ENCODE results near the gene PWP2. TPM values are rescaled to one million over a fixed set of nuclear protein-coding genes. Genes with fewer than 3 reads are reported as not detected.
"Not testable (repeated sequence)": the region's sequence is repeated elsewhere in the genome, so short reads cannot be mapped to it uniquely, and the experiment has no call there.

PWP2 gene
- total RNA-seq, 3 donors from 2014 or later (not counting 1 experiment from before 2014, with no cell fraction given), result 28.5 to 32.7 (median 32.7) TPM

- H3K27ac Mint-ChIP-seq; DNase-seq; H3K9me3 ChIP-seq (ENCODE audit: control insufficient read depth, insufficient read depth, low read length); intact Hi-C loops (cut with micrococcal nuclease); H3K4me3 Mint-ChIP-seq; H3K27me3 Mint-ChIP-seq (ENCODE audit: low read depth in 2 of 2); H3K27ac ChIP-seq (ENCODE audit: low read length); H3K9me3 Mint-ChIP-seq; H3K4me1 Mint-ChIP-seq; ATAC-seq; H3K4me1 ChIP-seq (ENCODE audit: control insufficient read depth, insufficient read depth, low read length); H3K4me3 ChIP-seq (ENCODE audit: low read length); H3K27me3 ChIP-seq (ENCODE audit: control insufficient read depth, insufficient read depth, low read length); H3K36me3 Mint-ChIP-seq; H3K36me3 ChIP-seq (ENCODE audit: control insufficient read depth, insufficient read depth, low read length): not testable (repeated sequence)
- no CpG with 5 or more reads among the region's 15 CpGs for WGBS (ENCODE audit: insufficient coverage)
Observed at GRCh38 chr21:44160298-44160672, 53.1 kb downstream of the PWP2 start.

GRCh38 chr21:44160821-44161220 lies 53.6 kb downstream of the PWP2 start:
- H3K4me3 ChIP-seq (ENCODE audit: low read length); ATAC-seq; H3K27me3 Mint-ChIP-seq (ENCODE audit: low read depth in 2 of 2); H3K27ac Mint-ChIP-seq; H3K36me3 Mint-ChIP-seq; H3K4me3 Mint-ChIP-seq; H3K36me3 ChIP-seq (ENCODE audit: control insufficient read depth, insufficient read depth, low read length); H3K27ac ChIP-seq (ENCODE audit: low read length); H3K27me3 ChIP-seq (ENCODE audit: control insufficient read depth, insufficient read depth, low read length); H3K4me1 ChIP-seq (ENCODE audit: control insufficient read depth, insufficient read depth, low read length); H3K4me1 Mint-ChIP-seq; H3K9me3 Mint-ChIP-seq; H3K9me3 ChIP-seq (ENCODE audit: control insufficient read depth, insufficient read depth, low read length); DNase-seq; intact Hi-C loops (cut with micrococcal nuclease): not testable (repeated sequence)
- no CpG with 5 or more reads among the region's 20 CpGs for WGBS (ENCODE audit: insufficient coverage)

- H3K27me3 Mint-ChIP-seq (ENCODE audit: low read depth in 2 of 2); DNase-seq; H3K4me3 ChIP-seq (ENCODE audit: low read length); H3K27ac ChIP-seq (ENCODE audit: low read length); ATAC-seq; H3K4me3 Mint-ChIP-seq; H3K4me1 ChIP-seq (ENCODE audit: control insufficient read depth, insufficient read depth, low read length); H3K27me3 ChIP-seq (ENCODE audit: control insufficient read depth, insufficient read depth, low read length); H3K9me3 ChIP-seq (ENCODE audit: control insufficient read depth, insufficient read depth, low read length); intact Hi-C loops (cut with micrococcal nuclease); H3K36me3 ChIP-seq (ENCODE audit: control insufficient read depth, insufficient read depth, low read length); H3K27ac Mint-ChIP-seq; H3K9me3 Mint-ChIP-seq; H3K4me1 Mint-ChIP-seq; H3K36me3 Mint-ChIP-seq: not testable (repeated sequence)
- 80% methylated on average over 6 of the region's 13 CpGs for WGBS (ENCODE audit: insufficient coverage)
Observed at GRCh38 chr21:44163167-44163653, 56.0 kb downstream of the PWP2 start.

GRCh38 chr21:44165933-44166332 lies 58.7 kb downstream of the PWP2 start:
- DNase-seq; H3K27me3 ChIP-seq (ENCODE audit: control insufficient read depth, insufficient read depth, low read length); H3K4me1 Mint-ChIP-seq; ATAC-seq; H3K36me3 ChIP-seq (ENCODE audit: control insufficient read depth, insufficient read depth, low read length); H3K4me1 ChIP-seq (ENCODE audit: control insufficient read depth, insufficient read depth, low read length); H3K9me3 ChIP-seq (ENCODE audit: control insufficient read depth, insufficient read depth, low read length); intact Hi-C loops (cut with micrococcal nuclease); H3K27me3 Mint-ChIP-seq (ENCODE audit: low read depth in 2 of 2); H3K27ac ChIP-seq (ENCODE audit: low read length); H3K36me3 Mint-ChIP-seq; H3K4me3 Mint-ChIP-seq; H3K27ac Mint-ChIP-seq; H3K9me3 Mint-ChIP-seq; H3K4me3 ChIP-seq (ENCODE audit: low read length): not testable (repeated sequence)
- WGBS (ENCODE audit: insufficient coverage), result no CpG with 5 or more reads among the region's 15 CpGs

GRCh38 chr21:44167527-44167926 lies 60.3 kb downstream of the PWP2 start:
- H3K27me3 Mint-ChIP-seq (ENCODE audit: low read depth in 2 of 2); H3K4me3 ChIP-seq (ENCODE audit: low read length); ATAC-seq; H3K4me1 ChIP-seq (ENCODE audit: control insufficient read depth, insufficient read depth, low read length); H3K9me3 ChIP-seq (ENCODE audit: control insufficient read depth, insufficient read depth, low read length); DNase-seq; H3K27ac Mint-ChIP-seq; intact Hi-C loops (cut with micrococcal nuclease); H3K36me3 ChIP-seq (ENCODE audit: control insufficient read depth, insufficient read depth, low read length); H3K9me3 Mint-ChIP-seq; H3K27ac ChIP-seq (ENCODE audit: low read length); H3K27me3 ChIP-seq (ENCODE audit: control insufficient read depth, insufficient read depth, low read length); H3K36me3 Mint-ChIP-seq; H3K4me1 Mint-ChIP-seq; H3K4me3 Mint-ChIP-seq: not testable (repeated sequence)
- no CpG with 5 or more reads among the region's 11 CpGs for WGBS (ENCODE audit: insufficient coverage)

- H3K4me1 Mint-ChIP-seq; H3K4me1 ChIP-seq (ENCODE audit: control insufficient read depth, insufficient read depth, low read length); H3K27me3 ChIP-seq (ENCODE audit: control insufficient read depth, insufficient read depth, low read length); H3K36me3 ChIP-seq (ENCODE audit: control insufficient read depth, insufficient read depth, low read length); H3K4me3 Mint-ChIP-seq; H3K27ac ChIP-seq (ENCODE audit: low read length); H3K9me3 Mint-ChIP-seq; H3K9me3 ChIP-seq (ENCODE audit: control insufficient read depth, insufficient read depth, low read length); H3K27ac Mint-ChIP-seq; H3K27me3 Mint-ChIP-seq (ENCODE audit: low read depth in 2 of 2); DNase-seq; ATAC-seq; H3K36me3 Mint-ChIP-seq; intact Hi-C loops (cut with micrococcal nuclease); H3K4me3 ChIP-seq (ENCODE audit: low read length): not testable (repeated sequence)
- WGBS (ENCODE audit: insufficient coverage), result no CpG with 5 or more reads among the region's 10 CpGs
Observed at GRCh38 chr21:44170326-44170725, 63.1 kb downstream of the PWP2 start.

- H3K36me3 Mint-ChIP-seq; H3K4me1 Mint-ChIP-seq; H3K4me3 ChIP-seq (ENCODE audit: low read length); ATAC-seq; H3K9me3 Mint-ChIP-seq; H3K4me3 Mint-ChIP-seq; H3K9me3 ChIP-seq (ENCODE audit: control insufficient read depth, insufficient read depth, low read length); intact Hi-C loops (cut with micrococcal nuclease); H3K27ac ChIP-seq (ENCODE audit: low read length); H3K27me3 Mint-ChIP-seq (ENCODE audit: low read depth in 2 of 2); H3K27me3 ChIP-seq (ENCODE audit: control insufficient read depth, insufficient read depth, low read length); H3K36me3 ChIP-seq (ENCODE audit: control insufficient read depth, insufficient read depth, low read length); H3K27ac Mint-ChIP-seq; DNase-seq; H3K4me1 ChIP-seq (ENCODE audit: control insufficient read depth, insufficient read depth, low read length): not testable (repeated sequence)
- WGBS (ENCODE audit: insufficient coverage), result no CpG with 5 or more reads among the region's 10 CpGs
Observed at GRCh38 chr21:44170863-44171262, 63.7 kb downstream of the PWP2 start.

- H3K4me3 Mint-ChIP-seq; intact Hi-C loops (cut with micrococcal nuclease); H3K27me3 Mint-ChIP-seq (ENCODE audit: low read depth in 2 of 2); H3K27ac Mint-ChIP-seq; H3K27ac ChIP-seq (ENCODE audit: low read length); H3K4me1 Mint-ChIP-seq; ATAC-seq; H3K36me3 ChIP-seq (ENCODE audit: control insufficient read depth, insufficient read depth, low read length); H3K27me3 ChIP-seq (ENCODE audit: control insufficient read depth, insufficient read depth, low read length); DNase-seq; H3K4me1 ChIP-seq (ENCODE audit: control insufficient read depth, insufficient read depth, low read length); H3K9me3 ChIP-seq (ENCODE audit: control insufficient read depth, insufficient read depth, low read length); H3K9me3 Mint-ChIP-seq; H3K4me3 ChIP-seq (ENCODE audit: low read length); H3K36me3 Mint-ChIP-seq: not testable (repeated sequence)
- WGBS (ENCODE audit: insufficient coverage), result no CpG with 5 or more reads among the region's 13 CpGs
Observed at GRCh38 chr21:44171962-44172572, 64.9 kb downstream of the PWP2 start.
